NCI-H1694 (cell line): ENCODE results near the gene N4BP3.
"Not testable (repeated sequence)": the region's sequence is repeated elsewhere in the genome, so short reads cannot be mapped to it uniquely, and the experiment has no call there.

Experiments
- DNase-seq: peaks from one replicate; lab custom pipeline; 2025; lab: John Stamatoyannopoulos, UW

N4BP3 gene

DNA sequence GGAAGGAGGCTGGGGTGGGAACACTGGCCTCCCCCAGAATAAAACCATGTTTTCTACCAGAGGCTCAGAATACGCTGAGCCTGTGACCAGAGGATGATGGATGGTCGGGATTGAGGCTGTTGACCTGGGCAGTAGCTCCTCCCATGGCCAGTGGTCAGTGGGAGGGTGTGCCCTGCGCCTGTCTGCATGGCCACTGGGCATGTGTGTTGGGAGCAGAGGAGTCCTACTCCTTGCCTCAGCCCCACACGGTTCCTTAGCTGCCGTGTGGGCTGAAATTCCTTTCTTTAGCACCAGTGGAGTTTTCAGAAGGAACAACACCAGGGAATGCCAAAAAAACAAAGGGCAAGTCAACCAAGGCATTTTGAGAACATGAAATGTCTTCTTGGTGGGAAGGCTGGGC lies 9.0 kb downstream of the N4BP3 start:
- no peak for DNase-seq

- no peak for DNase-seq
Observed at GRCh38 chr5:178123094-178123965, 10.0 kb downstream of the N4BP3 start.

GRCh38 chr5:178123966-178124925 lies 10.9 kb downstream of the N4BP3 start:
- no peak for DNase-seq

DNA sequence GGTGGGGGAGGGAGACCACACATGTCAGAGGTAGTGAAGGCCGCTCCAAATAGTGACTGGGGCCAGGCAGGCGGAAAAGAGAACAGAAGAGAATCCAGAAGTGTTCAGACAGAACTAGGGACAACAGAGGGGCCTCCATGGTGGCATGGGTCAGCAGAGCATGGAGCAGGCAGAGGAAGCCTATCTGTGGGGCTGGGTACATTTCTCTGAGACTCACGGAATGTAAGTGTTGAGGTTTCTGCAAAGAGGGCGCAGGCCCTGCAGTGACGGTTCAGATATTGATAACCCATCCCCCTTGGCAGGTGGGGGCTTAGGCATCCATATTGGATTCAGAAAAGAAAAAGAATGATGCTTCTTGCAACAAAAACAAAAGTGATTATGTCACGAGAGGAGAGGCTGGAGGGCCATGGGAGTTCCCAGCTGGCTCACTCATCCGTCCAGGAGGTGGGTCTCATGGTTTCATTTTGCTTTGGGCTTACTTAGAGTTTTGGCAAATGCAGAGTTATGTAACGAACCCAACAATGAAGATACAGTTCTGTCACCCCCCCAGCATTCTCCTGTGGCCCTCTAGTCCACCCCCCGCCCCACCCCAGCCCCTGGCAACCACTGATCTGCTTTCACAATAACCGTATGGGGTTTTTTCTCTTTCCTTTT lies 12.0 kb downstream of the N4BP3 start:
- no peak for DNase-seq

DNA sequence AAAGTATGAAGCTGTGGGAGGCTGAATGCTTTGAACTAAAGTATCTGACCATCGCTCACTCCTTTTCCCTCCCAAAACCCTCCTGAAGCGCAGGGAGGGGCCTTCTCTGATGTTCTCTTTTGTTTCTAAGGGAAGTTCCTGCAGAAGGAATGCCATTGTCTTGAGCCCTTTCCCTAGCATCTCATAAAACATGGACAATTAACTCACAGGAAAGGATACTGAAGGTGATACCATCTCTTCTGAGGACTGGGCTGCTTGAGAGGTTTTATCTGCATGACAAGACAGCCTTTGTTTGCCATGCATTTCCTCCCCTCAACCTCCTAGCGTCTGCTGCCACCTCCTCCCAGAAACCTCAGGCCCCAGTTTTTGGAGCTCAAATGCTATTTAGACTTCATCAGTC lies 13.2 kb downstream of the N4BP3 start:
- no peak for DNase-seq

GRCh38 chr5:178127300-178128009 lies 14.1 kb downstream of the N4BP3 start:
- not testable (repeated sequence) for DNase-seq

DNA sequence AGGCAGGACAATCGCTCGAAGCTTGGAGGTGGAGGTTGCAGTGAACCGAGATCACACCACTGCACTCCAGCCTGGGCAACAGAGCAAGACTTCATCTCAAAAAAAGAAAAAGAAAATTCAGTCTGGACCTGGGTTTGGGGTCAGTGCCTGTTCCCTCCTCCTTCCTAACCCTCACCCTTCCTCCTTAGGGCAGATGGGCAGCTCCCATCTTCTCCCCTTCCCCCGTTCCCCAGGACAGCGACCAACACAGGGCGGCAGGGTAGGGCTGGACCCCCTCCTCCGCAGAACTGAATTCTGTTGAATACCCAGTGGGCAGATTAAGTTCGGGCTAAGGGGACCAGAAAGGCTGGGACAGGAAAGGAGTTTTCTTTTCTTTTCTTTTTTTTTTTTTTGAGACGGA lies 16.0 kb downstream of the N4BP3 start:
- DNase-seq: no peak

- DNase-seq: not testable (repeated sequence)
Observed at GRCh38 chr5:178130234-178130575, 16.9 kb downstream of the N4BP3 start.

DNA sequence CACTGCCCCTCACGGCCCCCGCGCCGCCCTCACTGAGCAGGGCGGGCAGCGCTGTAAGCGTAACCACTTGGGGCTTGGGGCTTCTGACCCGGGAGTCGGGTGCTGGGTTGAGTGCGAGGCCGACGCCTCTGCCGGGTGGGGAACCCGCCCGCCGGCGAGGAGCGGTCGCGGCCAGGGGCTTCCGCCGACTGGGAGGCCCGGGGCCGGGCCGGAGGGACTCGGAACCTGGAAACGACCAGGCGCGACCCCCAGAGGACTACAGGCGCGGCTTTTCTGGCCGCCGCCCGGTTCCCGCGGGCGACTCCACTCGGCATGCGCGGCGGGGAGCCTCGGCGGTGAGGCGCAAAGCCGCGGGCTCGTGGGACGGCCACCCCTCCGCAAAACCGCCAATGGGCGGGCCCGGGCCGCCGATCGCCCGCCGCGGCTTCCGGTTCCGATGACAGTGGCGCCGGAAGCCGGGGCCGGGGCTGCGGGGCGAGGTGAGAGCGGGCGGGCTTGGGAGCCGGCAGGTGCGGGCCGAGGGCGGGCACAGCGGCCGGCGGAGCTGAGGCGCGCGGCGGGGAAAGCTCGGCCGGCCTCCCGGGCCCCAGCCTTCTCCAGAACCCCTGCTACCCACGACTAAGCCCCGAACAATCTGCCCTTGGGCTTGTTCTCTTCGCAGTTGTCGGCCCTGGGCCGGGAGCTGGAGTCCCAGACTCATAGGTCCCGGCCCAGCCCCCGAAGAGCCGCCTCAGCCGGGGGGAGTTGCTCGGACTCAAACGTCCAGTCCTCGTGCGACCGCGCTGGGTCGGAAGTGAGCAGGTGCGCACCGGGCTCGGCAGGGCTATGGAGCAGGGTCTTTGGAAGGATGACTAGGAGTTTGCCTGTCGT lies 17.5 kb downstream of the N4BP3 start, which contains the start of gene RMND5B:
Gene RMND5B, plus strand, starts transcription at position 439 of the 870 bp plus-strand sequence. CDS start 7,106 bp downstream, outside the sequence.
- DNase-seq: peak; percentile 19

GRCh38 chr5:178131446-178131996 lies 18.2 kb downstream of the N4BP3 start:
- no peak for DNase-seq

DNA sequence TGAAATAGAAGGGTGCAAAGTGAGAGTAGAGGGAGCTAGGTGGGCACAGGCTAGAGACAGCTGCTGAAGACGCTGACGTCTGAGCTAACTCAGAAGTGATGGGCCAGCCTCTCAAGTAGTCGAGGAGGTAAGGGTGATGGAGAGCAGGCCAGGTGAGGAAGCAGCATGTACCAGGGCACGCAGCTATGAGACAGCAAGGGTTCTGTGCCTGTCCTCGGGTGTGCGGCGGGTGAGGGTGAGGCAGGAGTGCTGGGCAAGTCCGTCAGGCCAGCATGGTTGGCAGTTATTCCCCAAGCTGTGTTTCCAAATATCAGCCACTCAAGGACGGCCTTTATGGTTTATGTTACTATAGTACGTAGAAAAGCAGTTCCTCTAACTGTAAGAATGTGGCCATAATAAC lies 23.7 kb downstream of the N4BP3 start:
- DNase-seq: no peak

DNA sequence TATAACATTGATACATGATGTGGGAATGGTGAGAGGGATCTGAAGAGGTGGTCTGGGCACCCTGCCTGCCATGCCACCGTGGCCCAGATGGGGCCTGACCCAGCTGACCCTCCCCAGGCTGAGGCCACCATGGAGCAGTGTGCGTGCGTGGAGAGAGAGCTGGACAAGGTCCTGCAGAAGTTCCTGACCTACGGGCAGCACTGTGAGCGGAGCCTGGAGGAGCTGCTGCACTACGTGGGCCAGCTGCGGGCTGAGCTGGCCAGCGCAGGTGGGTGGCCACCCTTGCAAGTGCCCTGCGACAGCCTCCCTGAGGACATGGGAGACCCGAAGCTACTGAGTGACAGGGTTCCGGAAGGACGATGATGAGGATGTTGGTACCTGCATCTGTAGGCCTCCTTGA lies 24.7 kb downstream of the N4BP3 start:
- no peak for DNase-seq

DNA sequence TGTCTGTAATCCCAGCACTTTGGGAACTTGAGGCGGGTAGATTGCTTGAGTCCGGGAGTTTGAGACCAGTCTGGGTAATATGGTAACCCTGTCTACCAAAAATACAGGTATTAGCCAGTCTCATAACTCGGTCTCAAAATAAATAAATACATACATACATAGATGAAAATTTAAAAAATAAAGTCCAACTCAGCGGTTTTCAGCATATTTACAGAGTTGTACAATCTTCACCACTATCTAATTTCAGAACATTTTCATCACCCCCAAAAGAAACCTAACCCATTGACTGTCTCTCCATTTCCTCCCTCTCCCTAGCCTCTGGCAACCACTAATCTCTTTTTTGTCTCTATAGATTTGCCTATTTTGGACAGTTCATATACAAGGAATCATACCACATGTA lies 28.2 kb downstream of the N4BP3 start:
- DNase-seq: no peak

GRCh38 chr5:178142642-178143041 lies 29.3 kb downstream of the N4BP3 start:
- DNase-seq: no peak

DNA sequence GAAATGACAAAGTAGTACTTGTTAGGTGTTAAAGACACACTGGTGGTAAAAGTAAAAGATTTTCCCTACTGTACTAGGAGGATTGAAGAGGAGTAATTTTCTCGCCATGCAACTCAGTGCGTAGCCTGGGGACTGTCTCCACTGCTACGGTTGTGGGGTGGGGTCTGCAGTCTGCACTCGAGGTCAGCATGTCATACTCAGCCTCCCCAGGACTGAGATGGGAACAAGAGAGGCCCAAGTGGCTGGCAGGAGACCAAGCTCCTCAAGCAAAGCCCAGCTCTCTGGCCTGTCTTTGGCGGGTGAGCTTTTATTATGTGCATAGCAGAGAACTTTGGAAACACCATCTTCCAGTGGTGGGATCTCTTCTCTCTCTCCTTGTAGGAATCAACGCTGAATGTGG lies 29.9 kb downstream of the N4BP3 start:
- no peak for DNase-seq

DNA sequence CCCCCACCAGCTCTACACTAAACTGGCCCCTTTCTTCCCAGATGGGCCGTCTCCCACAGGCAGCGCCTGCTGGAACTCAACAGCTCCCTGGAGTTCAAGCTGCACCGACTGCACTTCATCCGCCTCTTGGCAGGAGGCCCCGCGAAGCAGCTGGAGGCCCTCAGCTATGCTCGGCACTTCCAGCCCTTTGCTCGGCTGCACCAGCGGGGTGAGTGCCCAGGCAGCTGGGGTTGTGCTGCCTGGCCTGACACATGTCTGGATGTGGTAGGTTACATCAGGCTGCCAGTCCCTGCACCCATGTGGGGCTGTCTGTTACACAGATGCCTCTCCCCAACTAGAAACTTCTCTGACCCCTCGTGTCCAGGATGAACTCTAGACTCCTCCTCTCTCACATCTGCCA lies 30.6 kb downstream of the N4BP3 start:
- peak; percentile 80 for DNase-seq

GRCh38 chr5:178145965-178146820 lies 32.9 kb downstream of the N4BP3 start:
- DNase-seq: peak; percentile 10

- no peak for DNase-seq
Observed at GRCh38 chr5:178147406-178147805, 34.1 kb downstream of the N4BP3 start.

GRCh38 chr5:178149199-178149932 lies 36.0 kb downstream of the N4BP3 start:
- DNase-seq: no peak
